ENCODE data around the gene OVOL3. TPM values are rescaled to one million over a fixed set of nuclear protein-coding genes. Genes with fewer than 3 reads are reported as not detected.
"Not testable (repeated sequence)": the region's sequence is repeated elsewhere in the genome, so short reads cannot be mapped to it uniquely, and the experiment has no call there.

OVOL3 gene
- total RNA-seq, 1 experiment from 2014 or later, result not detected

- H3K27me3 ChIP-seq, result no peaks in the 10 kb centered on the region
- H3K4me3 ChIP-seq, result peak within 1 kb of the TSS; percentile 84
- H3K9me3 ChIP-seq, result no peaks in the 10 kb centered on the region
- peaks cover 52% of the 10 kb centered on the region for H3K36me3 ChIP-seq
- DNase-seq, result peak; percentile 100
Observed at GRCh38 chr19:36114721-36115452, 3.9 kb downstream of the OVOL3 start, which contains the start of gene POLR2I. POLR2I (minus strand) TSS chr19:36114875; CDS start chr19:36114856, 19 bp downstream.

DNA sequence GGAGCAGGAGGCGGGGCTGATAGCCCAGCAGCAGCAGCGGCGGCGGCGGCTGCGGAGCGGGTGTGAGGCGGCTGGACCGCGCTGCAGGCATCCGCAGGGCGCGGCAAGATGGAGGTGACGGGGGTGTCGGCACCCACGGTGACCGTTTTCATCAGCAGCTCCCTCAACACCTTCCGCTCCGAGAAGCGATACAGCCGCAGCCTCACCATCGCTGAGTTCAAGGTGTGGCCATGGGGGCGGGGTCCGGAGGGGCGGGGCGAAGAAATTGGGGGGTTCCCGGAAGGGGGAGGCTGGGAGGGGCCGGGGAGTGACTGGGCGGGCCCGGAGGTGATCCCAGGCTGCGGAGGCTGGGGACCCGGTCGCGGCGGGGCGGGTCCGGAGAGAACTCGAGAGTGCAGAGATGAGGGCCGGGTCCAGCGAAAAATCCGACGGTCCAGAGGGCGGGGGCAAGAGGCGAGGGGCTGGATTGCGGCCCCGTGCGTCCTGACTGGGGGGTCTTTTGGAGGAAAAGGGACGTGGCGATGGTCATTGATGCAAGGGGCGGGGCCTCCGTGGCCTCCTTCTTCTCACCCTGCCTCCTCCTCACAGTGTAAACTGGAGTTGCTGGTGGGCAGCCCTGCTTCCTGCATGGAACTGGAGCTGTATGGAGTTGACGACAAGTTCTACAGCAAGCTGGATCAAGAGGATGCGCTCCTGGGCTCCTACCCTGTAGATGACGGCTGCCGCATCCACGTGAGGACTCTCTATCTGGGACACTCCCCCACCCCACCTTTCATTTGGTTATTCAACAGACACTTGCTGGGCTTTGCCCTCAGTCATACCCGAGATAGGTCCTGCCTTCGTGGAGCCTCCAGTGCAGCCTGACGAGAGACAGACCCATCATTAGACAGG is 4.8 kb downstream of the OVOL3 start, which contains the start of gene TBCB:
TSS of gene TBCB (plus strand) at position 16 of the 891 bp plus-strand sequence. CDS start at position 109, 93 bp downstream.
- Histone ChIP-seq H3K27me3 (no peaks in the 10 kb centered on the region), H3K36me3 (peaks cover 60% of the 10 kb centered on the region)
- DNase-seq, result no peak

DNA sequence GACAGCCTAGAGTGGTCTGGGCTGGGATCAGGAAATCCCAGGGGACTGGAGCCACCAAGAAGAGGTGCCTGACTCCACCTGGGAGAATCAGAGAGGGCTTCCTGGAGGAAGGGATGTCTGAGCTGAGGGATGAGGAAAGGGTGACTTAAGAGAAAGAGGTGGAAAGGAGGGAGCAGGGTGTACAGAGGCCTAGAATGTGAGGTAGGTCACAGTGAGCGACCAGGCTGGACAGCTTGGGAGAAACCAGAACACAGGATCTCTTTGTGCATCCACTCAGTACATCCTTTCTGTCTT is 5.3 kb downstream of the OVOL3 start:
- no peaks in the 10 kb centered on the region for H3K9me3 ChIP-seq
- peaks cover 61% of the 10 kb centered on the region for H3K36me3 ChIP-seq
- DNase-seq, result no peak

More for the DNA sequence above, 4.8 kb downstream of the OVOL3 start, which contains the start of gene TBCB:
- Histone ChIP-seq H3K9me3 (no peaks in the 10 kb centered on the region), H3K4me3 (peak within 1 kb of the TSS; percentile 84)

GRCh38 chr19:36120092-36120983 is 9.4 kb downstream of the OVOL3 start:
- no peaks in the 10 kb centered on the region for H3K27me3 ChIP-seq
- H3K9me3 ChIP-seq, result no peaks in the 10 kb centered on the region
- DNase-seq, result no peak
- H3K36me3 ChIP-seq, result peaks cover 72% of the 10 kb centered on the region
- no peak overlapping the region for H3K4me3 ChIP-seq

More for the DNA sequence above, 5.3 kb downstream of the OVOL3 start:
- Histone ChIP-seq H3K4me3 (peak overlapping the region; percentile 84), H3K27me3 (no peaks in the 10 kb centered on the region)

GRCh38 chr19:36120984-36121358 is 10.0 kb downstream of the OVOL3 start:
- Histone ChIP-seq H3K36me3 (peaks cover 77% of the 10 kb centered on the region), H3K27me3 (no peaks in the 10 kb centered on the region), H3K9me3 (no peaks in the 10 kb centered on the region), H3K4me3 (no peak overlapping the region)
- DNase-seq, result no peak

DNA sequence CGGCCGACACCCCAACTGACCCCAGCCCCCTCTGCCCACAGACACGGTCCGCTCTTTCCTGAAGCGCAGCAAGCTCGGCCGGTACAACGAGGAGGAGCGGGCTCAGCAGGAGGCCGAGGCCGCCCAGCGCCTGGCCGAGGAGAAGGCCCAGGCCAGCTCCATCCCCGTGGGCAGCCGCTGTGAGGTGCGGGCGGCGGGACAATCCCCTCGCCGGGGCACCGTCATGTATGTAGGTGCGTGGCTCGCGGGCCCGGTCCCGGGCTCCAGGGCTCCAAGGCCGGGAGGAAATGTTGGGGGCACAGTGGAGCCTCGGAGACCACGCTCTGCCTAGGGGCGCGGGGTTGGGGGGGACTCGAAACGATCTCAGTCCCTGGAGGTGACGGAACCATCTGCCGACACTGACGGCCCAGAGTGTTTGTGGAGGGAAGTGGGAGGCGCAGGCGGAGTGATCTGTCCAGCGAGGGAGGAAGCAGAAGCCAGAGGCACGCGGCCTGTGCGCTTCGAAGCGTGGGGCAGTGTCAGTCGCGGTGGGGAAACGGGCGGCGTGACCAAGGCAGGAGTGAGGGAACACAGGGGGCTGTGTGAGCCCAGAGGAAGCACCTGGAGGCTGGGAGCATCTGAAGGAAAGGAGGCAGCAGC is 10.7 kb downstream of the OVOL3 start:
- Histone ChIP-seq H3K36me3 (peaks cover 71% of the 10 kb centered on the region), H3K4me3 (no peak overlapping the region), H3K27me3 (no peaks in the 10 kb centered on the region), H3K9me3 (no peaks in the 10 kb centered on the region)
- no peak for DNase-seq

GRCh38 chr19:36125557-36125956 is 14.6 kb downstream of the OVOL3 start:
- Histone ChIP-seq H3K27me3 (no peaks in the 10 kb centered on the region), H3K9me3 (no peaks in the 10 kb centered on the region), H3K4me3 (no peak overlapping the region), H3K36me3 (peaks cover 37% of the 10 kb centered on the region)
- no peak for DNase-seq

GRCh38 chr19:36128392-36128736 is 17.4 kb downstream of the OVOL3 start:
- Histone ChIP-seq H3K27me3 (no peaks in the 10 kb centered on the region), H3K36me3 (peaks cover 24% of the 10 kb centered on the region), H3K4me3 (peak overlapping the region; percentile 52)

GRCh38 chr19:36131221-36131620 is 20.3 kb downstream of the OVOL3 start:
- H3K4me3 ChIP-seq, H3K27me3 ChIP-seq, H3K9me3 ChIP-seq, DNase-seq, H3K36me3 ChIP-seq: not testable (repeated sequence)

More at GRCh38 chr19:36128392-36128736, 17.4 kb downstream of the OVOL3 start:
- no peaks in the 10 kb centered on the region for H3K9me3 ChIP-seq
- peak; percentile 32 for DNase-seq

- not testable (repeated sequence) for H3K36me3 ChIP-seq, DNase-seq, H3K9me3 ChIP-seq, H3K4me3 ChIP-seq, H3K27me3 ChIP-seq
Observed at GRCh38 chr19:36134867-36135266, 23.9 kb downstream of the OVOL3 start.

DNA sequence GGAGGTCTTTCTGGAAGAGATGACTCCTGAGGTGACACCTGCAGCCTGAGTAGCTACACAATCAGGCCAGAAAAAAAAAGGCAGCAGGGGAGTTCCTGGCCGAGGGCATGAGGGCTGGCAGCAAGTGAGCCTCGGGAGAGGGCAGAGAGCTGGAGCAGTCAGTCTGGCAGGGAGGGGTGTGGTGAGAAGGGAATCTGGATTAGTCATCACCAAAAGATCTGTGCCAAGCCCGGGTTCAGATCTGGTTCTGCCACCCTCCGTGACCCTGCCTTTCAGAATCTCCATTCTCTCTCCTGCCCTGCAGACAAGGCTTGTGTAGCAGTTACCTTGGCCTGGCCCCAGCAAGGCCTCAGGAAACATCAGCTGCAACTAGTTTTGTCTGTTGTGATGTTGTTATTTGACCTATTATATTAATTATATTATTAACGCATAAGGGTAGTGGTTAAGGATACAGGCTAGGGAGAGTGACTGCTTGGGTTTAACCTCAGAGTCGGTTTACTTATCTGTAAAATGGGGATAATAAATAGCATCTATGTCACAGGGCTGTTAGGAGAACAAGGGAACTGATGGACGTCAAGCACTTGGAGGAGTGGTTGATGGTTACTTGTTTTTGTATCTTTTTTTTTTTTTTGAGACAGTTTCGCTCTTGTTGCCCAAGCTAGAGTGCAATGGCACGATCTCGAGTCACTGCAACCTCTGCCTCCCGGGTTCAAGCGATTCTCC is 26.2 kb downstream of the OVOL3 start:
- H3K27me3 ChIP-seq, result no peaks in the 10 kb centered on the region
- peaks cover 17% of the 10 kb centered on the region for H3K36me3 ChIP-seq
- no peaks in the 10 kb centered on the region for H3K9me3 ChIP-seq
- H3K4me3 ChIP-seq, result no peak overlapping the region
- peak; percentile 95 for DNase-seq

- peaks cover 30% of the 10 kb centered on the region for H3K36me3 ChIP-seq
- DNase-seq, result no peak
- peak overlapping the region; percentile 100 for H3K4me3 ChIP-seq
- H3K27me3 ChIP-seq, result no peaks in the 10 kb centered on the region
- no peaks in the 10 kb centered on the region for H3K9me3 ChIP-seq
Observed at GRCh38 chr19:36139120-36139472, 28.2 kb downstream of the OVOL3 start.

DNA sequence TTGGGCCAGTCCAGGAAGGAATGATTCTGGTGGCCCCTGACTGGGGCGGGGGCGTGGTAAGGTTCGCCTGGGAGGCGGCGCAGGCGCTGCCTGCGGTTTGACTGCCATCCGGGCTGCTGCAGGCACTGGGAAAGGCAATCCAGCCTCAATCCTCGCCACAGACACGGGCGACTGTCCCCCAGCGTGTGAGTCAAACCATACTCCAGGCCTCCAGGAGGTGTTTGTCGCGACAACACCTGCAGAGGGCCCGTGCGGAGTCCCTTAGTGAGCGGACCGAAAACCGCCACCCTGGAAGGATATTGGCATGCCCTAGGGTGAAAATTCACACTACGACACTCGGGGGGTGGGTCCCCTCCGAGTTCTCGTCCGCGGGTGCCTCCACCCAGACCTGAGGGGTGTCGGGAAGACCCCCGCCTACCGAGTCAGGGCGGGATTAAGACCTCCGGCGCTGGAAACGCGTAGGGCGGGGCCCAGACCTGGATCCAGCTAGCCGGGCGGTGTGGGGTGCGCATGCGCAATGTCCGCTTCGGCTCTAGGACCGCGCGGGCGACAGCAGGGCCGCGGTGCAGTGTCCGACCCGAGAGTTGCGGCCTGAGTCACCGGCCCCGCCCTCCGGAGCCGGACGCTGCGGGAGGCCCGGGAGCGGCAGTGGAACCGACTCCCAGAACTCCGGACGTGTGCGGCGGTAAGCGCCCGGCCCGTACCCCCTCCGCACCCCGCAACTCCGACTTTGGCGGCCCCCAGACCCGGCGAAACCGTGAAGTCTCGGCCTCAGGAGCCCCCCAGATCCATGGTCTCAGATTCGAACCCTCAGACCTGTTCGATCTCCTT is 28.7 kb downstream of the OVOL3 start, which contains the start of gene CAPNS1:
TSS of gene CAPNS1 (plus strand) at position 594 of the 831 bp plus-strand sequence. CDS start 946 bp downstream, outside the sequence.
- Histone ChIP-seq H3K36me3 (peaks cover 36% of the 10 kb centered on the region), H3K4me3 (peak within 1 kb of the TSS; percentile 100)
- peak; percentile 98 for DNase-seq

DNA sequence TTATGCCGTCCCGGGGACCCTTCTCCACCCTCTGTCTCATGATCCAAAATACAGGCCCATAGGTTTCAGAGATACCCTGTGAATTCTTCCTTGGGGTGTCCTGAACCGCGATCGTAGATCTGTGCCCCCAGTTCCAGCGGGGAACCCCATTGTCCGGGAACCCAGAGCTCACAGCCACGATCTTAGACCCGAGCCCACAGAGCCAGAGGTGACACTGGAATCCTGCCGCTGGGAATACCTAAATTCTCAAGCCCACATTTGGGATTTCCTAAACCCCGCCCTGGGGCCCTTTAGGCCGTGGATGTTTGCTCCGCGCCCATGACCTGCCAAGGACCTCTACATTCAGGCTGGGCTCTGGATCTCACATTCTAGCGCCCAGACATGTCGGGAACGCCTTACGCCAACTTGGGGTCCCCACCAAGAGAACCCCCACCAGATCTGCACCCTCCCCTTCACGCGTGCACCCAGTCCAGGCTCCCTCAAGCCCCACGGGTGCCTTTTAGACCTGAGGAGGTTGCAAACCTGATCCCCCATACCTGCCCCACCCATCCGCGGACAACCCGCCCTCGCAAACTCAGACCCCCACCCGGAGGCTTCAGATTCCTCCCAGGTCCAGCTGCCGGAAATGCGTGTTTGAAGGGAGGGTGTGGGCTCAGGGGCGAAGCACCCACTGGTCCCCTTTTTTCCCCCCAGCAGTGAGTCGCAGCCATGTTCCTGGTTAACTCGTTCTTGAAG is 29.5 kb downstream of the OVOL3 start:
- Histone ChIP-seq H3K4me3 (peak overlapping the region; percentile 100), H3K36me3 (peaks cover 42% of the 10 kb centered on the region), H3K27me3 (no peaks in the 10 kb centered on the region), H3K9me3 (no peaks in the 10 kb centered on the region)
- peak; percentile 70 for DNase-seq

More for the DNA sequence above, 28.7 kb downstream of the OVOL3 start, which contains the start of gene CAPNS1:
- Histone ChIP-seq H3K27me3 (no peaks in the 10 kb centered on the region), H3K9me3 (no peaks in the 10 kb centered on the region)
